Activated CD4-positive, CD25-positive, alpha-beta regulatory T cell (primary cell): ENCODE results near the gene SLC29A3.
"Not testable (repeated sequence)": the region's sequence is repeated elsewhere in the genome, so short reads cannot be mapped to it uniquely, and the experiment has no call there.

Source experiments
- DNase-seq, 4 experiments: peaks; one replicate each; lab custom pipeline; 2025; lab: John Stamatoyannopoulos, UW

Gene SLC29A3

GRCh38 chr10:71347587-71348395 is 28.7 kb downstream of the SLC29A3 start:
- no peak for DNase-seq

- no peak for DNase-seq
These were observed 29.8 kb downstream of the SLC29A3 start for GRCh38 chr10:71348850-71349249.

GRCh38 chr10:71349406-71349805 is 30.3 kb downstream of the SLC29A3 start:
- no peak for DNase-seq

- DNase-seq, result no peak
These were observed 32.0 kb downstream of the SLC29A3 start for GRCh38 chr10:71351087-71351486.

- no peak for DNase-seq
These were observed 32.7 kb downstream of the SLC29A3 start for GRCh38 chr10:71351628-71352319.

- no peak for DNase-seq
These were observed 34.6 kb downstream of the SLC29A3 start for GRCh38 chr10:71353639-71354038.

GRCh38 chr10:71354776-71355175 is 35.7 kb downstream of the SLC29A3 start:
- no peak for DNase-seq

GRCh38 chr10:71355886-71356285 is 36.8 kb downstream of the SLC29A3 start:
- DNase-seq, result no peak

- no peak for DNase-seq
These were observed 38.8 kb downstream of the SLC29A3 start for GRCh38 chr10:71357792-71358265.

GRCh38 chr10:71358277-71358676 is 39.2 kb downstream of the SLC29A3 start:
- DNase-seq, result no peak

- not testable (repeated sequence) for DNase-seq
These were observed 39.8 kb downstream of the SLC29A3 start for GRCh38 chr10:71358906-71359305.

- no peak for DNase-seq
These were observed 40.4 kb downstream of the SLC29A3 start for GRCh38 chr10:71359364-71360046.

GRCh38 chr10:71360735-71361134 is 41.7 kb downstream of the SLC29A3 start:
- no peak for DNase-seq

- DNase-seq, result no peak
These were observed 42.5 kb downstream of the SLC29A3 start for GRCh38 chr10:71361581-71361980.

GRCh38 chr10:71362141-71362540 is 43.1 kb downstream of the SLC29A3 start:
- no peak for DNase-seq

GRCh38 chr10:71363936-71364335 is 44.9 kb downstream of the SLC29A3 start:
- DNase-seq, result no peak

GRCh38 chr10:71365366-71365765 is 46.3 kb downstream of the SLC29A3 start:
- no peak for DNase-seq

GRCh38 chr10:71366690-71367089 is 47.6 kb downstream of the SLC29A3 start:
- no peak for DNase-seq

- no peak for DNase-seq
These were observed 48.2 kb downstream of the SLC29A3 start for GRCh38 chr10:71367271-71367670.

GRCh38 chr10:71368176-71368575 is 49.1 kb downstream of the SLC29A3 start:
- no peak for DNase-seq

- DNase-seq, result no peak
These were observed 49.6 kb downstream of the SLC29A3 start for GRCh38 chr10:71368643-71369042.

- no peak for DNase-seq
These were observed 50.5 kb downstream of the SLC29A3 start for GRCh38 chr10:71369602-71370001.

- no peak for DNase-seq
These were observed 51.0 kb downstream of the SLC29A3 start for GRCh38 chr10:71370031-71370430.
